Measurements from ENCODE around the gene PARD3B. TPM values are rescaled to one million over a fixed set of nuclear protein-coding genes. Genes with fewer than 3 reads are reported as not detected.

PARD3B gene
- total RNA-seq, 1 experiment from 2014 or later, result 2.0 TPM

GRCh38 chr2:204972606-204973336 lies 427.5 kb downstream of the PARD3B start:
- ATAC-seq (no peak), DNase-seq (ENCODE audit: low read depth, low spot score) (no peak)
- no peaks in the 10 kb centered on the region for H3K79me2 ChIP-seq (ENCODE audit: insufficient read depth, low read length)
- no peak overlapping the region for H3K4me2 ChIP-seq (ENCODE audit: low read length)
- ChIA-PET RAD21 (ENCODE audit: low non-redundant PET in 1 of 2, low total read pairs in 2 of 2, uncharacterized antibody in 2 of 2, unreplicated experiment in 2 of 2) (no interaction called here), CTCF (no interaction called here), POLR2A (no interaction called here)
- no peaks in the 10 kb centered on the region for H3K9me2 ChIP-seq (ENCODE audit: insufficient read depth)
- no peaks in the 10 kb centered on the region for H3K9me3 ChIP-seq (ENCODE audit: control insufficient read depth in 1 of 2, insufficient read depth in 1 of 2, low read depth in 1 of 2, low read length in 2 of 2)
- BruUV-seq (replicated peaks), result no TSS peak
- H4K20me1 ChIP-seq (ENCODE audit: insufficient read depth), result no peaks in the 10 kb centered on the region
- H3K9ac ChIP-seq (ENCODE audit: low read length), result no peak overlapping the region
- intact Hi-C loops (cut with micrococcal nuclease), result no loop called here
- no peaks in the 10 kb centered on the region for H3K4me1 ChIP-seq (ENCODE audit: control insufficient read depth in 1 of 2, insufficient read depth in 2 of 2, low read length in 2 of 2)
- H3K27me3 ChIP-seq (ENCODE audit: insufficient read depth, low read length), result no peaks in the 10 kb centered on the region
- no peak overlapping the region for H3K27ac ChIP-seq (ENCODE audit: low read depth, low read length)
- TF ChIP-seq MAX (IDR thresholded peaks at IDR 0.05) (no peak), POLR2A (IDR thresholded peaks at IDR 0.05; ENCODE audit: borderline replicate concordance, extremely low read depth, insufficient read depth, insufficient read length) (no peak), SIN3A (IDR thresholded peaks at IDR 0.05; ENCODE audit: low read depth) (no peak), POLR2AphosphoS5 (IDR thresholded peaks at IDR 0.05; ENCODE audit: low read depth, low read length) (no peak), ELF1 (IDR thresholded peaks at IDR 0.05; ENCODE audit: borderline replicate concordance, low read depth) (no peak), RAD21 (IDR thresholded peaks at IDR 0.05; ENCODE audit: low read depth) (no peak), FOSL1 (IDR thresholded peaks at IDR 0.05; ENCODE audit: low read depth) (no peak), ZNF274 (IDR thresholded peaks at IDR 0.05; ENCODE audit: low read depth, low read length) (no peak), REST (IDR thresholded peaks at IDR 0.05; ENCODE audit: low read depth) (no peak), CEBPB (IDR thresholded peaks at IDR 0.05; ENCODE audit: low read depth) (no peak), CBX3 (IDR thresholded peaks at IDR 0.05; ENCODE audit: low read depth) (no peak), SP1 (IDR thresholded peaks at IDR 0.05; ENCODE audit: low read depth) (no peak), JUND (IDR thresholded peaks at IDR 0.05) (no peak)
- TF ChIP-seq, protein P1, sequence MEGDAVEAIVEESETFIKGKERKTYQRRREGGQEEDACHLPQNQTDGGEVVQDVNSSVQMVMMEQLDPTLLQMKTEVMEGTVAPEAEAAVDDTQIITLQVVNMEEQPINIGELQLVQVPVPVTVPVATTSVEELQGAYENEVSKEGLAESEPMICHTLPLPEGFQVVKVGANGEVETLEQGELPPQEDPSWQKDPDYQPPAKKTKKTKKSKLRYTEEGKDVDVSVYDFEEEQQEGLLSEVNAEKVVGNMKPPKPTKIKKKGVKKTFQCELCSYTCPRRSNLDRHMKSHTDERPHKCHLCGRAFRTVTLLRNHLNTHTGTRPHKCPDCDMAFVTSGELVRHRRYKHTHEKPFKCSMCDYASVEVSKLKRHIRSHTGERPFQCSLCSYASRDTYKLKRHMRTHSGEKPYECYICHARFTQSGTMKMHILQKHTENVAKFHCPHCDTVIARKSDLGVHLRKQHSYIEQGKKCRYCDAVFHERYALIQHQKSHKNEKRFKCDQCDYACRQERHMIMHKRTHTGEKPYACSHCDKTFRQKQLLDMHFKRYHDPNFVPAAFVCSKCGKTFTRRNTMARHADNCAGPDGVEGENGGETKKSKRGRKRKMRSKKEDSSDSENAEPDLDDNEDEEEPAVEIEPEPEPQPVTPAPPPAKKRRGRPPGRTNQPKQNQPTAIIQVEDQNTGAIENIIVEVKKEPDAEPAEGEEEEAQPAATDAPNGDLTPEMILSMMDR (IDR thresholded peaks at IDR 0.05 in 2 of 3, conservative IDR thresholded peaks at IDR 0.05 in 1 of 3; ENCODE audit: borderline replicate concordance in 1 of 3, insufficient read depth in 1 of 3, low read depth in 2 of 3, low read length in 2 of 3), result no peak
- TF ChIP-seq, protein P2, sequence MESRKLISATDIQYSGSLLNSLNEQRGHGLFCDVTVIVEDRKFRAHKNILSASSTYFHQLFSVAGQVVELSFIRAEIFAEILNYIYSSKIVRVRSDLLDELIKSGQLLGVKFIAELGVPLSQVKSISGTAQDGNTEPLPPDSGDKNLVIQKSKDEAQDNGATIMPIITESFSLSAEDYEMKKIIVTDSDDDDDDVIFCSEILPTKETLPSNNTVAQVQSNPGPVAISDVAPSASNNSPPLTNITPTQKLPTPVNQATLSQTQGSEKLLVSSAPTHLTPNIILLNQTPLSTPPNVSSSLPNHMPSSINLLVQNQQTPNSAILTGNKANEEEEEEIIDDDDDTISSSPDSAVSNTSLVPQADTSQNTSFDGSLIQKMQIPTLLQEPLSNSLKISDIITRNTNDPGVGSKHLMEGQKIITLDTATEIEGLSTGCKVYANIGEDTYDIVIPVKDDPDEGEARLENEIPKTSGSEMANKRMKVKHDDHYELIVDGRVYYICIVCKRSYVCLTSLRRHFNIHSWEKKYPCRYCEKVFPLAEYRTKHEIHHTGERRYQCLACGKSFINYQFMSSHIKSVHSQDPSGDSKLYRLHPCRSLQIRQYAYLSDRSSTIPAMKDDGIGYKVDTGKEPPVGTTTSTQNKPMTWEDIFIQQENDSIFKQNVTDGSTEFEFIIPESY (IDR thresholded peaks at IDR 0.05; ENCODE audit: extremely low read depth, insufficient replicate concordance, low read length), result no peak
- TF ChIP-seq, protein P3, sequence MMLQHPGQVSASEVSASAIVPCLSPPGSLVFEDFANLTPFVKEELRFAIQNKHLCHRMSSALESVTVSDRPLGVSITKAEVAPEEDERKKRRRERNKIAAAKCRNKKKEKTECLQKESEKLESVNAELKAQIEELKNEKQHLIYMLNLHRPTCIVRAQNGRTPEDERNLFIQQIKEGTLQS (IDR thresholded peaks at IDR 0.05), result no peak
- no peak overlapping the region for H3K4me3 ChIP-seq (replicated peaks in 1 of 2; ENCODE audit: low read depth in 1 of 2, low read length in 2 of 2)
- no peaks in the 10 kb centered on the region for H3K36me3 ChIP-seq (ENCODE audit: control insufficient read depth in 1 of 2, insufficient read depth in 2 of 2, low read length in 2 of 2)
- H2AFZ ChIP-seq (ENCODE audit: low read depth, low read length, poor library complexity, severe bottlenecking), result no peak overlapping the region
